Common myeloid progenitor, CD34-positive (primary cell): ENCODE data around the gene LMF2.
"Not testable (repeated sequence)": the region's sequence is repeated elsewhere in the genome, so short reads cannot be mapped to it uniquely, and the experiment has no call there.

ENCODE experiments used
- CTCF ChIA-PET: fragments of 350-600 bp; sonication (Branson Sonifier 250); formaldehyde crosslinking; loops from one replicate; lab custom pipeline; 2021; ENCODE audit warnings: antibody characterized with exemption; lab: Charles Lee
- POLR2A ChIA-PET: fragments of 350-600 bp; sonication (Branson Sonifier 250); formaldehyde crosslinking; loops from one replicate; lab custom pipeline; 2021; ENCODE audit warnings: antibody characterized with exemption; lab: Charles Lee
- DNase-seq, 3 donors: peaks; one replicate each; pipeline versions ENCODE4 v3.0.0 to v3.0.0-alpha.2; 2013
- H3K27ac ChIP-seq, 2 experiments: 1 replicate in 1 of 2; 2 replicates in 1 of 2; pipeline ENCODE4 v1.7.0; 2013; ENCODE audit warnings: inconsistent platforms in 2 of 2, low read length in 2 of 2, mild to moderate bottlenecking in 2 of 2, low read depth in 1 of 2, moderate library complexity in 1 of 2; ENCODE audit not compliant: severe bottlenecking in 2 of 2, insufficient read depth in 1 of 2, poor library complexity in 1 of 2
- H3K27me3 ChIP-seq, 5 experiments: replicated peaks in 2 of 5; 1 replicate in 3 of 5; 2 replicates in 2 of 5; pipeline versions ENCODE4 v1.6.1 to v1.7.0; 2013; ENCODE audit warnings: low read length in 4 of 5, mild to moderate bottlenecking in 2 of 5, moderate library complexity in 2 of 5, inconsistent platforms in 1 of 5; ENCODE audit not compliant: insufficient read depth in 5 of 5, control insufficient read depth in 4 of 5
- H3K36me3 ChIP-seq, 4 experiments: 1 replicate in 2 of 4; 2 replicates in 2 of 4; pipeline versions ENCODE4 v1.6.1 to v1.7.0; 2013; ENCODE audit warnings: low read length in 3 of 4, control low read depth in 1 of 4, mild to moderate bottlenecking in 1 of 4; ENCODE audit not compliant: control insufficient read depth in 4 of 4, insufficient read depth in 4 of 4
- H3K4me1 ChIP-seq, 4 experiments: 1 replicate in 3 of 4; 2 replicates in 1 of 4; pipeline versions ENCODE4 v1.6.1 to v1.7.1; 2013; ENCODE audit warnings: low read length in 3 of 4, mild to moderate bottlenecking in 3 of 4, control low read depth in 1 of 4, inconsistent platforms in 1 of 4, moderate library complexity in 1 of 4; ENCODE audit not compliant: control insufficient read depth in 4 of 4, insufficient read depth in 4 of 4; ENCODE audit errors: control extremely low read depth in 1 of 4
- H3K4me3 ChIP-seq, 7 experiments: 1 replicate in 4 of 7; 2 replicates in 3 of 7; pipeline versions ENCODE4 v1.5.1 to v1.7.0; 2013; ENCODE audit warnings: mild to moderate bottlenecking in 7 of 7, low read length in 6 of 7, moderate library complexity in 6 of 7, inconsistent platforms in 2 of 7, low read depth in 2 of 7, control low read depth in 1 of 7; ENCODE audit not compliant: insufficient read depth in 4 of 7, control insufficient read depth in 1 of 7; ENCODE audit errors: extremely low read depth in 1 of 7
- H3K9me3 ChIP-seq, 5 experiments: 1 replicate in 4 of 5; 2 replicates in 1 of 5; pipeline versions ENCODE4 v1.6.1 to v1.7.1; 2013; ENCODE audit warnings: low read length in 4 of 5, mild to moderate bottlenecking in 2 of 5, inconsistent platforms in 1 of 5, low read depth in 1 of 5, moderate library complexity in 1 of 5; ENCODE audit not compliant: control insufficient read depth in 4 of 5, insufficient read depth in 2 of 5; ENCODE audit errors: control extremely low read depth in 1 of 5
- WGBS: methylation state at CpG from one replicate; pipeline ENCODE4 v1.1.5; 2013; ENCODE audit not compliant: insufficient coverage; 5-methylcytosine and 5-hydroxymethylcytosine counted together

LMF2 gene

GRCh38 chr22:50544746-50545253, 37.3 kb upstream of the LMF2 start:
- no peak overlapping the region for H3K27ac ChIP-seq

GRCh38 chr22:50544078-50544745, 36.7 kb upstream of the LMF2 start:
- Histone ChIP-seq H3K36me3 (no peaks in the 10 kb centered on the region), H3K4me1 (peaks cover 8 to 75% (median 61%) of the 10 kb centered on the region in 4 experiments), H3K4me3 (peak overlapping the region in 5 of 7 experiments; percentile 3 to 57 (median 40)), H3K9me3 (no peaks in the 10 kb centered on the region), H3K27ac (no peak overlapping the region), H3K27me3 (peaks cover 0 to 28% (median 0%) of the 10 kb centered on the region in 5 experiments)
- POLR2A ChIA-PET, result interaction anchor here (1.0 kb wide), 1 partner anchor 18 kb away, joined by 4 read pairs; no protein-coding TSS in a partner anchor
- DNase-seq, result peak; percentile 84 to 86 (median 85)
- 4% methylated on average over 46 of the region's 52 CpGs for WGBS
- CTCF ChIA-PET, result interaction anchor here (1.0 to 2.1 kb wide), 7 partner anchors 9 to 56 kb away, joined by 3 to 21 read pairs (median 5); partner anchors contain the start of gene SCO2

More at GRCh38 chr22:50544746-50545253, 37.3 kb upstream of the LMF2 start:
- Histone ChIP-seq H3K9me3 (no peaks in the 10 kb centered on the region), H3K4me1 (peaks cover 5 to 72% (median 62%) of the 10 kb centered on the region in 4 experiments), H3K4me3 (peak overlapping the region in 2 of 7 experiments; percentile 40 to 57), H3K27me3 (peaks cover 0 to 30% (median 0%) of the 10 kb centered on the region in 5 experiments), H3K36me3 (no peaks in the 10 kb centered on the region)
- POLR2A ChIA-PET, result interaction anchor here (1.0 kb wide), 1 partner anchor 19 kb away, joined by 4 read pairs; no protein-coding TSS in a partner anchor
- CTCF ChIA-PET, result interaction anchor here (1.0 to 2.1 kb wide), 7 partner anchors 9 to 55 kb away, joined by 3 to 21 read pairs (median 5); partner anchors contain the start of gene SCO2
- peak in 1 of 3 donors; percentile 45 for DNase-seq
- 30% methylated on average over 4 of the region's 5 CpGs for WGBS

- H3K4me3 ChIP-seq, result no peak overlapping the region
- no peak overlapping the region for H3K27ac ChIP-seq
- peaks cover 0 to 14% (median 0%) of the 10 kb centered on the region in 5 experiments for H3K27me3 ChIP-seq
- POLR2A ChIA-PET, result no interaction called here
- CTCF ChIA-PET, result interaction anchor here (0.7 to 1.0 kb wide), 3 partner anchors 14 to 24 kb away, joined by 3 read pairs; partner anchors contain the start of gene SCO2
- H3K36me3 ChIP-seq, result no peaks in the 10 kb centered on the region
- 96% methylated on average over 15 of the region's 19 CpGs for WGBS
- H3K9me3 ChIP-seq, result no peaks in the 10 kb centered on the region
- peak in 1 of 3 donors; percentile 52 for DNase-seq
- peaks cover 13 to 74% (median 61%) of the 10 kb centered on the region in 4 experiments for H3K4me1 ChIP-seq
Observed at GRCh38 chr22:50542416-50542927, 35.0 kb upstream of the LMF2 start.

GRCh38 chr22:50541667-50542026, 34.1 kb upstream of the LMF2 start:
- H3K27ac ChIP-seq, H3K9me3 ChIP-seq, H3K36me3 ChIP-seq, H3K27me3 ChIP-seq, H3K4me3 ChIP-seq: not testable (repeated sequence)
- peak in 2 of 3 donors; percentile 47 to 48 for DNase-seq
- ChIA-PET CTCF (interaction anchor here (0.9 to 3.0 kb wide), 4 partner anchors 9 to 71 kb away, joined by 3 to 13 read pairs (median 3); partner anchors contain the start of gene SYCE3), POLR2A (interaction anchor here (3.0 kb wide), 1 partner anchor 15 kb away, joined by 41 read pairs; the partner anchor contains the start of gene SCO2)
- H3K4me1 ChIP-seq, result peaks cover 13 to 69% (median 58%) of the 10 kb centered on the region in 4 experiments
- 89% methylated on average over 4 of the region's 5 CpGs for WGBS

- H3K27me3 ChIP-seq, result no peaks in the 10 kb centered on the region
- H3K9me3 ChIP-seq, result no peaks in the 10 kb centered on the region
- peaks cover 13 to 61% (median 47%) of the 10 kb centered on the region in 4 experiments for H3K4me1 ChIP-seq
- CTCF ChIA-PET, result interaction anchor here (0.6 to 4.1 kb wide), 7 partner anchors 10 to 79 kb away, joined by 3 to 53 read pairs (median 5); partner anchors contain the start of genes SCO2, SYCE3 and TYMP
- no peak for DNase-seq
- no peaks in the 10 kb centered on the region for H3K36me3 ChIP-seq
- peak overlapping the region; percentile 89 to 98 for H3K27ac ChIP-seq
- peak overlapping the region in 1 of 7 experiments; percentile 34 for H3K4me3 ChIP-seq
- POLR2A ChIA-PET, result interaction anchor here (0.8 to 3.0 kb wide), 2 partner anchors 14 to 42 kb away, joined by 7 to 41 read pairs; partner anchors contain the start of genes CHKB and SCO2
- no CpG with 5 or more reads among the region's 10 CpGs for WGBS
Observed at GRCh38 chr22:50540381-50540780, 32.9 kb upstream of the LMF2 start.

- WGBS, result 98% methylated on average over 13 of the region's 13 CpGs
- peaks cover 13 to 56% (median 35%) of the 10 kb centered on the region in 4 experiments for H3K4me1 ChIP-seq
- POLR2A ChIA-PET, result interaction anchor here (1.4 kb wide), 1 partner anchor 11 kb away, joined by 6 read pairs; no protein-coding TSS in a partner anchor
Observed at GRCh38 chr22:50537765-50538164, 30.3 kb upstream of the LMF2 start.

More at GRCh38 chr22:50537765-50538164, 30.3 kb upstream of the LMF2 start:
- DNase-seq, result no peak
- CTCF ChIA-PET, result interaction anchor here (1.2 to 4.1 kb wide), 3 partner anchors 10 to 26 kb away, joined by 3 to 53 read pairs (median 10); partner anchors contain the start of genes SCO2, SYCE3 and TYMP
- H3K4me3 ChIP-seq, result no peak overlapping the region
- peaks cover 0 to 2% (median 0%) of the 10 kb centered on the region in 5 experiments for H3K27me3 ChIP-seq
- no peaks in the 10 kb centered on the region for H3K36me3 ChIP-seq
- H3K27ac ChIP-seq, result peak overlapping the region in 1 of 2 experiments; percentile 98
- no peaks in the 10 kb centered on the region for H3K9me3 ChIP-seq
